Fibroblast of skin of left biceps (primary cell): Measurements from ENCODE around the gene INPP5K.
"Not testable (repeated sequence)": the region's sequence is repeated elsewhere in the genome, so short reads cannot be mapped to it uniquely, and the experiment has no call there.

Experiments
- DNase-seq, 2 experiments: peaks; one replicate each; pipeline ENCODE4 v3.0.0-alpha.2; 2013; ENCODE audit warnings: low read depth in 2 of 2

INPP5K gene

DNA sequence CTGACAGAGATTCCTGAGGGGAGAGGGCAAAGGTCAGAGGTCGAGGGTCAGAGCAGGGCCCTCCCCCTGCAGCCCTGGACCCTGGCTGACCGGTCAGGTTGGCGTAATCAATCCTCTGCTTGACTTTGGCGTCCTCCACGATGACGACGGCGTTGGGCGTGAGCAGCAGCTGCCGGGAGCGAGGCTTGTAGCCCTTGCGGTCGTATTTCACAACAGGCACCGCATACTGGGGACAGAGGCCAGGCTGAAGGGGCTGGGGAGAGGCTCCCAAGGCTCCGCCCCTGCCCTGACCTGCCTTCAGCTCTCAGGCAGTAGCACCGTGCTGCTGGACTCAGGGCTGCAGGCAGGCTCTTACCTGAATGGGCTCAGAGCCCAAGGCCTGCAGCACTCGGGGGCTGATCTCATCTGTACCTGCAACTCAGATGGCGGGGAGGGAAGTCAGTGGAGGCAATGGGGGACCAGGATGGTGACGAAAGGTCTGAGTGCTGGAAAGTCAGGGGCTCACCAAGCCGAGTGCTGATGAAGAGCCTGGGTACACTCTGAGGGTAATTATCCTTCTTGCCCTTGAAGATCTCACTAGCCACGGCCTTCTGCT lies 48.4 kb downstream of the INPP5K start:
- DNase-seq, result no peak

DNA sequence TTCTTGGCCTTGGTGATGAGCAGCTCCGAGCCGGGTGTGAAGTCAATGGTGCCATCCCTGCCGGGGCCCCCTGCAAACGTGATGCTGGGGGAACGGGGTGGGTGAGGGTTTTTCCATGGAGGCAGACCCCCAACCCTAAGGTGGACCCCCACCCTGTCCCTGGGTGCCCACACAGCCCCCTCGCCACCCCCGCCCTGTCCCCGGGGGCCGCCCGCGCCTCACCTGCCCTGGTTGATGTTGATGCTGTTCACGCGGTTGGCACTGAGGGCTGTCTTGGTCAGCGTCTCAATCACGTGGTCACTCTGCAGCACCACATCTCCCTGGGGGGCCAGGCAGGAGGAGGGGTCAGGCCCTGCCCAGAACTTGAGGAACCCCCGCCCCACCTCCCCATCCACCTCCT lies 49.2 kb downstream of the INPP5K start:
- no peak for DNase-seq

DNA sequence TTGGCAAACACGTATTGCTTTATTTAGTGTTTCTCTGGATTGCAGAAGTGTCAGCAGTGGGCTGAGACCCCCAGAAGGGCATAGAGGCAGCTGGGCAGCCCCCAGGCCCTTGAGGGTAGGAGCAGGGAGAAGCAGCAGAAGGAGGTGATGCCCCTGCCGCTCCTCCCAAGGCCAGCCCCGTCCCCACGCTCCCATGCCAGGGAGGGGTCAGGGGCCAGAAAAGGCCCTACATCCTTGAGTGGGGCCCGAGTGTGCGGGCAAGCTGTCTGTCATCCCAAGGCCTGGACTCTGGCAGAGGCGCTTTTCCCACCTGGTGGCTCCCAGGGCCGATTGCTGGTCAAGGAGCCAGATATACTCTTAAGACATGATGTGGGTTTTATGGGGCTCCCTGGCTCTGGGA lies 52.2 kb downstream of the INPP5K start:
- no peak for DNase-seq

DNA sequence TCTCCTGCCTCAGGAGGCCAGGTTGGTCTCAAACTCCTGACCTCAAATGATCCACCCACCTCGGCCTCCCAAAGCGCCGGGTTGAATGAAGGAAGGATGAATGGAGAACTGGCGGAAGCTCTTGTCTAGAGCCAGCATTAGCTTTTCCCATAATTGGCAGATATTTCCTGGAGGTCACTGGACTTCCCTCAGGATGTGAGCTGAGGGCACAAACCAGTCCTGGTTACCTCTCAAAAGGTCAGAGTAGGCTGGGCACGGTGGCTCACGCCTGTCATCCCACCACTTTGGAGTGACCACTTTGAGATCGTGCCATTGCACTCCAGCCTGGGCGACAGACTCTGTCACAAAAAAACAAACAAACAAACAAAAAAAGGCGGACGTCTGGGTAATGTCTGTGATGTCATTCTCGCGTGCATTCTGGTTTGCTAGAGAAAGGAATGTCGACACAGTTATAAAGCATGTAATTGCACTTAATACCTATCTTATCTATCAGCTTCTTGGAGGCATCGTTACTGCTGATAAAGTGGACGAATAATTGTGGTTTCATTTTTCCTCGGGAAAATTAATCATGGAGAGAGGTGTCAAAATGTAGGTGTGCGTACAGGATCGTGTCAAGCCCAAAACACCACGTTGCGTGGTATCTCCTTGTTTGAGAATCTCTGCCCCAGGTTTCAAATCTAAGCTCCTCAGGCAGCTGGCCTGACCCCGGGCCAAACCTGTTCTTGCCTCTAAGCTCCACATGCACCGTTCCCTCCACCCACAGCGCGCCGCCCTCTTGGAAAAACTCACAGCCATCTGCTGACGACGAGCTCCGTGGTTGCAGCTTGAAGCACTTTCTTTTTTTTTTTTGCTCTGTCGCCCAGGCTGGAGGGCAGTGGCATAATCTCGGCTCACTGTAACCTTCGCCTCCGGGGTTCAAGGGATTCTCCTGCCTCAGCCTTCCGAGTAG lies 54.0 kb downstream of the INPP5K start:
- DNase-seq, result no peak

DNA sequence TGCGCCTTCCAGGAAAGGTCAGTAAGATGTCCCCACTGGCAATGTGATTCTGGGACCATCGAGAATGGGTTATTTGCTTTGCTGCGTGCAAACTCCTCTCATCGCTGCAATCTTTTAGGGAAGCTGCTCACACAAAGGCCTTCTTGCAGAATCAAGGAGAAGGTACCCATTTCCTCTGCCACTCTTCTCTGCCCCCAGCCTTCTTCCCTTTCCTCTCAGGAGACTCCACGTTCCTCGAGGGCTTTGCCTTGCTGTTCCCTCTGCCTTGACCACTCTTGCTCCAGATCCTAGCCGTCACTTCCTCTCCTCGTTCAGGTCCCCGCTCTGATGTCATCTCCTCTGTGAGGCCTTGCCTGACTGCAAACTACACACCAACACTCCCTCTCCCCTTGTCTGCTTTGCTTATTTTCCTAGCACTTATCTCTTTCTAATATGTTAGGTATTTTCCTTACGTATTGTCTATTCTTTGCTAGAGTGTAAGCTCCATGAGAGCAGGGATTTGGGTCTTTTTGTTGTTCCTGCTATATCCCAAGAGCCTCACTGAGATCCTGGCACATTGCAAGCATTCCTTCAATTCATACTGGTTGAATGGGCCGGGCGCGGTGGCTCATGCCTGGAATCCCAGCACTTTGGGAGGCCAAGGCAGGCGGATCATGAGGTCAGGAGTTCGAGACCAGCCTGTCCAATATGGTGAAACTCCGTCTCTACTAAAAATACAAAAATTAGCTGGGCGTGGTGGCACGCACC lies 55.0 kb downstream of the INPP5K start:
- no peak for DNase-seq

DNA sequence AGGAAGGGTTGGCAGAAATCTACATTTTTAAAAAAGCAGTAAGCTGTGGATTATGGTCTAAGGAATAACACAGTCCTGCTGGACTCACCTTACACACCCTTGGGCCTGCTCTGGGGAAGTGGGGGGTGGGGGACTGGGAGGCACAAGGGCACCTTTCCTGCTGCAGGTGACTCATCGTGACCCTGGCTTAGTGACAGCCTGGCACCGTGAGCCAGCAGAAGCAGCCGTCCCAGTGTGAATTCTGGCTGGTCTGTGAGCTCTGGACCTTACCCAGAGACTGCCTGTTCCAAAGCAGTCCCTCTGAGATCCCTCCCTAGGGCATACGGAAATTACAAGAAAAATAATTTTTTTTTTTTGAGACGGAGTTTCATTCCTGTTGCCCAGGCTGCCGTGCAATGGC lies 56.2 kb downstream of the INPP5K start:
- no peak for DNase-seq

DNA sequence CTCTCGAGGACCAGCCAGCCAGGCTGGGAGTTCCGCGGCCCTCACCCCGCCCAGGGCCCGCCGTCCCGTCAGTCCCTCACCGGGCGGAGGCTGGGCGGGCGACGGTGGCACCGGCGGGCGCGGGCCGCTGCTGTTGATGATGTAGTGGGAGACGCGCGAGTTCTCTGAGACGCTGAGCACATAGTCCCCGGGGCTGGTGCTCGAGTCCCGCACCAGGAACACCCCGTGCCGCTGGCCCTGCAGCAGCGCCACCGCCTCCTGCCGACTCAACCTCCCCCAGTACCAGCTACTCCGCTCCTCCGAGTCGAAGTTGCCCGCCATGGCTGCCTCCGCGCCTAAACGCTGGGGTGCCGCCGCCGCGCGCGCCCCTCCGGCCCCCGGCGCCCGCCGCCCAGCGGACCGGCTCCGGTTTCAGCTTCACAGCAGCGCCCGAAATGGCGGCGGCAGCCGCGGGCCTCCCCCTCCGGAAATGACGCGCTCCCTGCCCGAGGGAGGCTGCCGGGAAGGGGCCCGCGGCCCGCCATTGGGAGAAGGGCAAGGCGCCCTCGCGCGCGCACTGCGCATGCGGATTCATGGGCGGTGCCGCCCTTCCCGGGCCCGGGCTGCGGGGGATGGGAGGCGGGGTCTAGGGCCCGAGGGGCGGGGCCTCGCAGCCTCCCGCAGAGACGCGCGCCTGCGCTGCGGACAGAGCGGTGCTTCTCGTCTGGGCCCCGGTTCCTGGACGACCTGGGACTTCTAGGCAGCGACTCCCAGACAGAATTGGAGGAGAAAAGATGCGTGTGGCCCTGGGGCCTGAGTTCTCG lies 60.4 kb downstream of the INPP5K start, which contains the start of gene CRK:
CRK (minus strand) TSS at position 436 of the 803 bp plus-strand sequence; CDS start at position 321, 115 bp downstream.
- DNase-seq, result peak; percentile 89 to 90

DNA sequence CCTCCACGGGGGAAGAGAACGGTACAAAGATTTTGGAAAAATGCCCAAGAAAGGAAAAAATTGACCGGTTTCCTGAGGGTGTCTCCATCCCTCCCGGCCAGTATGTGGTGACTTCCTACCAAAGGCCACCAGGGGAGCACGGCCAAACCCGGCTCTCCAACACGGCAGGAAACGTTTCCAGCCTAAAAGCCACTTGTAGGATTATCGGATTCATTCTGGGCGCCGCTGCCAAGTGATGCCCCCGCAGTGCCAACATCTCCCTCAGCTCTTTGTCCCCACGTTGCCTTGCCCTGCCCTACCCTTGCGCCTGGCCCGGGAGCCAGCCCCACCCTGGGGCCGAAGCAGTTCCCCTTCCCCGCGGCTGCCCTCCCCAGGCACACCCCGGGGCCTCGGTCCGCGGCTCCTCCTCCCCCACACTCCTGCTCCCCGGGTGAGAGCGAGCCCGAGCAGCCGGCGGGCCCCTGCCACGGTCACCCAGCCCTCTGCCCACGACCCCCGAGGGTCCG lies 61.1 kb downstream of the INPP5K start:
- DNase-seq, result peak in 1 of 2 experiments; percentile 16

DNA sequence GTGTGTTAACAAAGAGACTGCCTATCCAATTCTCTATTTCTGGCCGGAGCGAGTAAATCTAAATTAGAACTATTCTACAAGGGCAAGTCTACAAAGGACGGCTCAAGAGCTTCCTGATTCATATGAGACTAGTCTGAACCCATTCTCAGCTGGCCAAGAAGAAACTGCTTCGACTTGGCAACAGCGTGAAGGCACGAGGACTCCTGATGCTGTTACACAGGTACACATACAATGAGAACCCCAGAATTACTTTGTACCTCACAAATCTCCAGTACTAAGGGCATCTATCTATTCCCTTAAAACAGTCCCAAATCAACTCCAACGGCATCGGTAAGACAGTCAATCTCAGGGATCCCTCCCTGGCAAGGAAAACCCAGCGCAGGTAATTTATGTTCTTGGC lies 61.9 kb downstream of the INPP5K start:
- DNase-seq, result no peak

DNA sequence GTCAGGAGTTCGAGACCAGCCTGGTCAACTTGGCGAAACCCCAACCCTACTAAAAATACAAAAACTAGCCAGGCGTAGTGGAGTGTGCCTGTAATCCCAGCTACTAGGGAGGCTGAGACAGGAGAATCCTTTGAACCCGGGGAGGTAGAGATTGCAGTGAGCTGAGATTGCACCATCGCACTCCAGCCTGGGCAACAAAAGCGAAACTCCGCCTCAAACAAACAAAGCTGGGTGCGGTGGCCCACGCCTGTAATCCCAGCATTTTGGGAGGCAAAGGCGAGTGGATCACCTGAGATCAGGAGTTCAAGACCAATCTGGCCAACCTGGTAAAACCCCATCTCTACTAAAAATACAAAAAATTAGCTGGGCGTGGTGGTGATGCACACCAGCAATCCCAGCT lies 62.7 kb downstream of the INPP5K start:
- DNase-seq, result not testable (repeated sequence)

DNA sequence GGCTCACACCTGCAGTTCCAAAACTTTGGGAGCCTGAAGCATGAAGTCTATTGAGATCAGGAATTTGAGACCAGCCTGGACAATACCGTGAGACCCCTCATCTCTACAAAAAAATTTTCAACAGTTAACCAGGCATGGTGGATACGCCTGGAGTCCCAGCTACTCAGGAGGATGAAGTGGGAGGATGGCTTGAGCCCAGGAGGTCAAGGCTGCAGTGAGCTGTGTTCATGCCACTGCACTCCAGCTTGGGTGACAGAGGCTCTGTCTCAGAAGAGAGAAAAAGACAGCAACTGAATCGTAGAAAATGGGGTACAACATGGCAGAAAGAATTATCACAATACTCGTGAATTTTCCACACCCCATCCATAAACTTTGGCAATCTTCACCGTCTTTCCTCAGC lies 63.6 kb downstream of the INPP5K start:
- DNase-seq, result no peak

DNA sequence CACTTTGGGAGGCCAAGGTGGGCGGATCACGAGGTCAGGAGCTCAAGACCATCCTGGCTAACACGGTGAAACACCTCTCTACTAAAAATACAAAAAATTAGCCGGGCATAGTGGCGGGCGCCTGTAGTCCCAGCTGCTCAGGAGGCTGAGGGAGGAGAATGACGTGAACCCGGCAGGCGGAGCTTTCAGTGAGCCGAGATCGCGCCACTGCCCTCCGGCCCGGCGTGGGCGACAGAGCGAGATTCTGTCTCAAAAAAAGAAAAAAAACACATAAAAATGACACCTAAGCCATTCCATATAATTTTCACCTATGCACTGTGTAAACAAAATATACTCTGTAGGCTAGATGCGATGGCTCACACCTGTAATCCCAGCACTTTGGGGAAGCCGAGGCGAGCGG lies 66.2 kb downstream of the INPP5K start:
- not testable (repeated sequence) for DNase-seq

DNA sequence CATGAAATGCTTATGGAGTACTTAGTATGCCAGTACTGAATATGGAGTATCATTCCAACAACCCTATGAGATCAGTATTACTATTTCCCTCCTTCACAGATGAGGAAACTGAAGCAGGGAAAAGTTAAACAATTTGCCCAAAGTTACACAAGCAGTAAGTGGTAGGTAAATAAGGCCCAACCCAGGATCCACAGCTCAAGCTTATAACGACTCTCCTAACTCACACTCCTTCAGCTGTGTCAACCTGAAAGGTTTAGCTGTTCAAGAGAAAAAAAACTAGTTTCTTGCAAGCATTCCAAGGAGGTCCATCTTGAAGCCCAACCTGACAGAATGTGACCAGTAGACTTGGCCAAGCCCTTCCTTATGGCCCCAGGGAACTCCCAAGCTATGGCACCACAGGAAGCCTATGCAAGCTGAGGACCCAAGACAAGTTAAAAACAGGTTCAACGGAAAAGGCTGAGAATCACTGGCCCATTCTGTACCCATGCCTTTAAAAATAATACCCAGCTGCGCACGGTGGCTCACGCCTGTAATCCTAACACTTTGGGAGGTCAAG lies 66.9 kb downstream of the INPP5K start:
- no peak for DNase-seq

DNA sequence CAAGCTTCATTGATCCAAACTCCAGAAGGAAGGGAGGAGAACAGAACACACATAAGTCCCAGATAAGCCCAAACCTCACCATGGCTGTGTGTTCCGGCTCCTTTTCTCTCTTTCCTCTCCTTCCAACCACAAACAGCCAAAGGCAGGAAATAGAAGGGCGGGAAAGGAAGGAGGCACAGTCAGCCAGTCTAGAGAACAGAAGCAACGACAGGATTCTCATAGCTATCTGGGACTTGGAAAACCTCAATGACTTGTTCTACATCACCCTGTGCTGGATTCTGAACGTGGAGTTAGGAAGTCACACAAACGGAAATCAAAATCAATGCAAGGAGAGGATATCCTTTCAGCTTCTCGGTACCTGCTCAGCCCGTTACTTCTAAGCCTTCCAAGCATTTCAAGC lies 69.4 kb downstream of the INPP5K start:
- DNase-seq, result no peak

DNA sequence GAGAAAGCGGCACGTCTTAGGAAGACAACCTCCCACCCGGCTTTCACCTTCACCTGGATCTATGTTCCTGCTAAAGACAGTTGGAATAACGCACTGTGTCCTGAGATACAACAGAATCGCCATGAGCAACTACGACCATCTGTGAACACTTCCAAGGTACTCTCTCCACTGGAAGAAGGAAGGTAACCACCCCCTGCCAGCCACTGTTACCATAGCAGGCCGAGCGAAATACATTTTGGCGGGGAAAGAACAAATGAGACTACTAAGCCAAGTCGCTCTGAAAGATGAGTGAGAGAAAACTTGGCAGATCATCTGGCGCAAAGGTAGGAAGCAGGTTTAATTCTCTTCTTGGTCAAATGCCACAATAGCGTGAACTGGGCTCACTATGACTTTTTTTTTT lies 70.2 kb downstream of the INPP5K start:
- no peak for DNase-seq

DNA sequence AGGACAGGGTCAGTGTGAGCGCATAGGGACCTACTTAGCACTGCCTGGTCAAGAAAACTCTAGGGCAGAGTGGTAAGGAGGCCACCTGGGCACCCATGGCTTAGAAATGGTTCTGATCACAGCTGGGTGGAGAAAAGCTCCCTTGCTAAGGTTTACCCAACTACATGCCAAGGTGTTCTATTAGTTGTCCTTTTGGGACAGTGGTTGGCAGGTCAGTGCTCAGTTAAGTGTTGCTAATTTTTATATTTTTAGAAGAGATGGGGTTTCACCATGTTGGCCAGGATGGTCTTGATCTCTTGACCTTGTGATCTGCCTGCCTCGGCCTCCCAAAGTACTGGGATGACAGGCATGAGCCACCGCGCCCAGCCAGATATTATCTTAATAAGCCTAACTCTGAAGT lies 70.7 kb downstream of the INPP5K start:
- not testable (repeated sequence) for DNase-seq
